HEK293 (cell line): ENCODE data around the gene ZNF550.

Experiments used
- GLIS2 ChIP-seq: fragments of 450-650 bp; formaldehyde crosslinking; IDR thresholded peaks from 2 replicates; pipeline ENCODE4 v1.5.1; 2016; ENCODE audit warnings: missing biosample characterization, missing genetic modification characterization
- KLF16 ChIP-seq: fragments of 450-650 bp; formaldehyde crosslinking; IDR thresholded peaks from 2 replicates; pipeline ENCODE4 v1.5.1; 2017; ENCODE audit warnings: missing biosample characterization, missing genetic modification characterization
- OSR2 ChIP-seq: fragments of 450-650 bp; formaldehyde crosslinking; IDR thresholded peaks from 2 replicates; pipeline ENCODE4 v1.5.1; 2016; ENCODE audit warnings: missing biosample characterization, missing genetic modification characterization
- REPIN1 ChIP-seq: fragments of 450-650 bp; formaldehyde crosslinking; IDR thresholded peaks from 2 replicates; pipeline ENCODE4 v1.5.1; 2017; ENCODE audit warnings: missing biosample characterization, missing genetic modification characterization, low read depth
- ZBTB17 ChIP-seq: fragments of 450-650 bp; formaldehyde crosslinking; IDR thresholded peaks from 2 replicates; pipeline ENCODE4 v1.5.1; 2016; ENCODE audit warnings: missing biosample characterization, missing genetic modification characterization
- ZBTB20 ChIP-seq: fragments of 450-650 bp; formaldehyde crosslinking; IDR thresholded peaks from 2 replicates; pipeline ENCODE4 v1.5.1; 2016; ENCODE audit warnings: missing biosample characterization, missing genetic modification characterization
- ZFP69B ChIP-seq: fragments of 450-650 bp; formaldehyde crosslinking; IDR thresholded peaks from 2 replicates; pipeline ENCODE4 v1.5.1; 2016; ENCODE audit warnings: missing biosample characterization, missing genetic modification characterization
- ZNF121 ChIP-seq: fragments of 450-650 bp; formaldehyde crosslinking; IDR thresholded peaks from 2 replicates; pipeline ENCODE4 v1.5.1; 2016; ENCODE audit warnings: missing biosample characterization, missing genetic modification characterization
- ZNF146 ChIP-seq: fragments of 450-650 bp; formaldehyde crosslinking; IDR thresholded peaks from 2 replicates; pipeline ENCODE4 v1.5.1; 2016; ENCODE audit warnings: missing biosample characterization, missing genetic modification characterization
- ZNF248 ChIP-seq: fragments of 450-650 bp; formaldehyde crosslinking; IDR thresholded peaks from 2 replicates; pipeline ENCODE4 v1.5.1; 2017; ENCODE audit warnings: missing biosample characterization, missing genetic modification characterization
- ZNF280D ChIP-seq: fragments of 450-650 bp; formaldehyde crosslinking; IDR thresholded peaks from 2 replicates; pipeline ENCODE4 v1.5.1; 2016; ENCODE audit warnings: missing biosample characterization, missing genetic modification characterization
- ZNF521 ChIP-seq: fragments of 450-650 bp; formaldehyde crosslinking; IDR thresholded peaks from 2 replicates; pipeline ENCODE4 v1.5.1; 2017; ENCODE audit warnings: missing biosample characterization, mild to moderate bottlenecking, missing genetic modification characterization
- ZNF530 ChIP-seq: fragments of 450-650 bp; formaldehyde crosslinking; IDR thresholded peaks from 2 replicates; pipeline ENCODE4 v1.5.1; 2016; ENCODE audit warnings: low read depth, missing biosample characterization, missing genetic modification characterization
- ZNF629 ChIP-seq: fragments of 450-650 bp; formaldehyde crosslinking; IDR thresholded peaks from 2 replicates; pipeline ENCODE4 v1.5.1; 2017; ENCODE audit warnings: missing biosample characterization, missing genetic modification characterization
- ZNF692 ChIP-seq: fragments of 450-650 bp; formaldehyde crosslinking; IDR thresholded peaks from 2 replicates; pipeline ENCODE4 v1.5.1; 2016; ENCODE audit warnings: missing biosample characterization, missing genetic modification characterization
- TF ChIP-seq, protein P1 (sequence below): fragments of 450-650 bp; formaldehyde crosslinking; IDR thresholded peaks from 2 replicates; pipeline ENCODE4 v1.5.1; 2016; ENCODE audit warnings: missing biosample characterization, missing genetic modification characterization
- TF ChIP-seq, protein P2 (sequence below): fragments of 450-650 bp; formaldehyde crosslinking; IDR thresholded peaks from 2 replicates; pipeline ENCODE4 v1.5.1; 2016; ENCODE audit warnings: missing biosample characterization, missing genetic modification characterization
- TF ChIP-seq, protein P3 (sequence below): fragments of 450-650 bp; formaldehyde crosslinking; IDR thresholded peaks from 2 replicates; pipeline ENCODE4 v1.5.1; 2016; ENCODE audit warnings: missing biosample characterization, missing genetic modification characterization
- TF ChIP-seq, protein P4 (sequence below): fragments of 450-650 bp; formaldehyde crosslinking; conservative IDR thresholded peaks from 2 replicates; pipeline ENCODE4 v1.5.1; 2016; ENCODE audit warnings: low read depth, missing biosample characterization, missing genetic modification characterization
- TF ChIP-seq, protein P5 (sequence below): fragments of 450-650 bp; formaldehyde crosslinking; IDR thresholded peaks from 2 replicates; pipeline ENCODE4 v1.5.1; 2016; ENCODE audit warnings: missing biosample characterization, missing genetic modification characterization
- TF ChIP-seq, protein P6 (sequence below): fragments of 450-650 bp; formaldehyde crosslinking; IDR thresholded peaks from 2 replicates; pipeline ENCODE4 v1.5.1; 2017; ENCODE audit warnings: missing biosample characterization, missing genetic modification characterization

Gene ZNF550

DNA sequence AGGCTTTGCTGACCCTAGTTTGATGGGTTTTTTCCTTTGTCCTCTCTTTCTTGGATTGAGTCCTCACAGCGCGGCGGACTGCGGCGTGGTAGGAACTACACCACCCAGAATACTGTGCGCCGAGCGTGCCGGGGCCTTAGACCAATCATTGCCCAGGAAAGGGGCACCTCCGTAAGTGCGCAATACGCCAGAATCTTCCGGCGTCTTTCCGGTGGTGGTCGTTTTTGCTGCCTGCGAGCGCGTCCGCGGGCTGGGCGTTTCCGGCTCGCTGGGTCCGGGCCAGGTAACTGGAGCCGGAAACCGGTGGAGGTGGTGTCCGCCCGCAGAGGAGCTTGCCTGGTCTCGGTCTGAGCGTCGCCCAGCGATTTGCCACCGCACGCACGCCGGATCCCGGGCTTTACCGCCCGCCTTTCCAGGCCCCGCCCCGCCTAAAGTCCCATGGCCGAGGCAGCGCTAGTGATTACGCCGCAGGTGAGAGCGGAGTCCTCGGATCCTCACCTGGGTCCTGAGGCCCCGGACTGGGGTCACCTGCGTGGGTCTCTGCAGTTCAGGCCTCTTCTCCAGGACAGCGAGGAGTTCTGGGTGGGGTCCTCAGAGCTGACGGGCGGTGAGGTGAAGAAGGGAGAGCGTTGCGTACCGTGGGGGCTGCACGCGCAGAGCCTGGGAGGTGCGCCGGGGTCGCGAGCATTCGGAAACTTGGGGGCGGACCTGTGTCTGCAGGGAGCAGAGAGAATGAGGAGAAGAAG, 32.4 kb downstream of the ZNF550 start, which contains the start of gene ZNF549 (continued):
- TF ChIP-seq ZNF629 (tag by site-specific recombination), result peak; percentile 91
- TF ChIP-seq ZBTB20 (tag by site-specific recombination), result peak; percentile 95
- peak; percentile 86; the same call in 1 of the 2 replicates for TF ChIP-seq KLF16 (tag by site-specific recombination)
- no peak for TF ChIP-seq GLIS2 (tag by site-specific recombination)
- no peak for TF ChIP-seq ZNF248 (tag by site-specific recombination)
- peak; percentile 80 for TF ChIP-seq ZBTB17 (tag by site-specific recombination)
- TF ChIP-seq ZNF280D (tag by site-specific recombination), result no peak
- no peak for TF ChIP-seq REPIN1 (tag by site-specific recombination)
- TF ChIP-seq, protein P1, sequence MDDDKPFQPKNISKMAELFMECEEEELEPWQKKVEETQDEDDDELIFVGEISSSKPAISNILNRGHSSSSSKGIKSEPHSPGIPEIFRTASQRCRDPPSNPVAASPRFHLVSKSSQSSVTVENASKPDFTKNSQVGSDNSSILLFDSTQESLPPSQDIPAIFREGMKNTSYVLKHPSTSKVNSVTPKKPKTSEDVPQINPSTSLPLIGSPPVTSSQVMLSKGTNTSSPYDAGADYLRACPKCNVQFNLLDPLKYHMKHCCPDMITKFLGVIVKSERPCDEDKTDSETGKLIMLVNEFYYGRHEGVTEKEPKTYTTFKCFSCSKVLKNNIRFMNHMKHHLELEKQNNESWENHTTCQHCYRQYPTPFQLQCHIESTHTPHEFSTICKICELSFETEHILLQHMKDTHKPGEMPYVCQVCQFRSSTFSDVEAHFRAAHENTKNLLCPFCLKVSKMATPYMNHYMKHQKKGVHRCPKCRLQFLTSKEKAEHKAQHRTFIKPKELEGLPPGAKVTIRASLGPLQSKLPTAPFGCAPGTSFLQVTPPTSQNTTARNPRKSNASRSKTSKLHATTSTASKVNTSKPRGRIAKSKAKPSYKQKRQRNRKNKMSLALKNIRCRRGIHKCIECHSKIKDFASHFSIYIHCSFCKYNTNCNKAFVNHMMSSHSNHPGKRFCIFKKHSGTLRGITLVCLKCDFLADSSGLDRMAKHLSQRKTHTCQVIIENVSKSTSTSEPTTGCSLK (tag by site-specific recombination), result no peak
- TF ChIP-seq, protein P2, sequence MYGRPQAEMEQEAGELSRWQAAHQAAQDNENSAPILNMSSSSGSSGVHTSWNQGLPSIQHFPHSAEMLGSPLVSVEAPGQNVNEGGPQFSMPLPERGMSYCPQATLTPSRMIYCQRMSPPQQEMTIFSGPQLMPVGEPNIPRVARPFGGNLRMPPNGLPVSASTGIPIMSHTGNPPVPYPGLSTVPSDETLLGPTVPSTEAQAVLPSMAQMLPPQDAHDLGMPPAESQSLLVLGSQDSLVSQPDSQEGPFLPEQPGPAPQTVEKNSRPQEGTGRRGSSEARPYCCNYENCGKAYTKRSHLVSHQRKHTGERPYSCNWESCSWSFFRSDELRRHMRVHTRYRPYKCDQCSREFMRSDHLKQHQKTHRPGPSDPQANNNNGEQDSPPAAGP (tag by site-specific recombination), result 0 out of 2 replicates have a peak, but pooled peaks have one; percentile 38
- no peak for TF ChIP-seq ZNF530
- TF ChIP-seq, protein P3, sequence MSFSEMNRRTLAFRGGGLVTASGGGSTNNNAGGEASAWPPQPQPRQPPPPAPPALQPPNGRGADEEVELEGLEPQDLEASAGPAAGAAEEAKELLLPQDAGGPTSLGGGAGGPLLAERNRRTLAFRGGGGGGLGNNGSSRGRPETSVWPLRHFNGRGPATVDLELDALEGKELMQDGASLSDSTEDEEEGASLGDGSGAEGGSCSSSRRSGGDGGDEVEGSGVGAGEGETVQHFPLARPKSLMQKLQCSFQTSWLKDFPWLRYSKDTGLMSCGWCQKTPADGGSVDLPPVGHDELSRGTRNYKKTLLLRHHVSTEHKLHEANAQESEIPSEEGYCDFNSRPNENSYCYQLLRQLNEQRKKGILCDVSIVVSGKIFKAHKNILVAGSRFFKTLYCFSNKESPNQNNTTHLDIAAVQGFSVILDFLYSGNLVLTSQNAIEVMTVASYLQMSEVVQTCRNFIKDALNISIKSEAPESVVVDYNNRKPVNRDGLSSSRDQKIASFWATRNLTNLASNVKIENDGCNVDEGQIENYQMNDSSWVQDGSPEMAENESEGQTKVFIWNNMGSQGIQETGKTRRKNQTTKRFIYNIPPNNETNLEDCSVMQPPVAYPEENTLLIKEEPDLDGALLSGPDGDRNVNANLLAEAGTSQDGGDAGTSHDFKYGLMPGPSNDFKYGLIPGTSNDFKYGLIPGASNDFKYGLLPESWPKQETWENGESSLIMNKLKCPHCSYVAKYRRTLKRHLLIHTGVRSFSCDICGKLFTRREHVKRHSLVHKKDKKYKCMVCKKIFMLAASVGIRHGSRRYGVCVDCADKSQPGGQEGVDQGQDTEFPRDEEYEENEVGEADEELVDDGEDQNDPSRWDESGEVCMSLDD (tag by site-specific recombination), result no peak
- TF ChIP-seq ZNF146 (tag by site-specific recombination), result no peak
- TF ChIP-seq, protein P4, sequence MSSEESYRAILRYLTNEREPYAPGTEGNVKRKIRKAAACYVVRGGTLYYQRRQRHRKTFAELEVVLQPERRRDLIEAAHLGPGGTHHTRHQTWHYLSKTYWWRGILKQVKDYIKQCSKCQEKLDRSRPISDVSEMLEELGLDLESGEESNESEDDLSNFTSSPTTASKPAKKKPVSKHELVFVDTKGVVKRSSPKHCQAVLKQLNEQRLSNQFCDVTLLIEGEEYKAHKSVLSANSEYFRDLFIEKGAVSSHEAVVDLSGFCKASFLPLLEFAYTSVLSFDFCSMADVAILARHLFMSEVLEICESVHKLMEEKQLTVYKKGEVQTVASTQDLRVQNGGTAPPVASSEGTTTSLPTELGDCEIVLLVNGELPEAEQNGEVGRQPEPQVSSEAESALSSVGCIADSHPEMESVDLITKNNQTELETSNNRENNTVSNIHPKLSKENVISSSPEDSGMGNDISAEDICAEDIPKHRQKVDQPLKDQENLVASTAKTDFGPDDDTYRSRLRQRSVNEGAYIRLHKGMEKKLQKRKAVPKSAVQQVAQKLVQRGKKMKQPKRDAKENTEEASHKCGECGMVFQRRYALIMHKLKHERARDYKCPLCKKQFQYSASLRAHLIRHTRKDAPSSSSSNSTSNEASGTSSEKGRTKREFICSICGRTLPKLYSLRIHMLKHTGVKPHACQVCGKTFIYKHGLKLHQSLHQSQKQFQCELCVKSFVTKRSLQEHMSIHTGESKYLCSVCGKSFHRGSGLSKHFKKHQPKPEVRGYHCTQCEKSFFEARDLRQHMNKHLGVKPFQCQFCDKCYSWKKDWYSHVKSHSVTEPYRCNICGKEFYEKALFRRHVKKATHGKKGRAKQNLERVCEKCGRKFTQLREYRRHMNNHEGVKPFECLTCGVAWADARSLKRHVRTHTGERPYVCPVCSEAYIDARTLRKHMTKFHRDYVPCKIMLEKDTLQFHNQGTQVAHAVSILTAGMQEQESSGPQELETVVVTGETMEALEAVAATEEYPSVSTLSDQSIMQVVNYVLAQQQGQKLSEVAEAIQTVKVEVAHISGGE, result peak; percentile 99
- 0 out of 2 replicates have a peak, but pooled peaks have one; percentile 19 for TF ChIP-seq ZFP69B (tag by site-specific recombination)
- TF ChIP-seq, protein P5, sequence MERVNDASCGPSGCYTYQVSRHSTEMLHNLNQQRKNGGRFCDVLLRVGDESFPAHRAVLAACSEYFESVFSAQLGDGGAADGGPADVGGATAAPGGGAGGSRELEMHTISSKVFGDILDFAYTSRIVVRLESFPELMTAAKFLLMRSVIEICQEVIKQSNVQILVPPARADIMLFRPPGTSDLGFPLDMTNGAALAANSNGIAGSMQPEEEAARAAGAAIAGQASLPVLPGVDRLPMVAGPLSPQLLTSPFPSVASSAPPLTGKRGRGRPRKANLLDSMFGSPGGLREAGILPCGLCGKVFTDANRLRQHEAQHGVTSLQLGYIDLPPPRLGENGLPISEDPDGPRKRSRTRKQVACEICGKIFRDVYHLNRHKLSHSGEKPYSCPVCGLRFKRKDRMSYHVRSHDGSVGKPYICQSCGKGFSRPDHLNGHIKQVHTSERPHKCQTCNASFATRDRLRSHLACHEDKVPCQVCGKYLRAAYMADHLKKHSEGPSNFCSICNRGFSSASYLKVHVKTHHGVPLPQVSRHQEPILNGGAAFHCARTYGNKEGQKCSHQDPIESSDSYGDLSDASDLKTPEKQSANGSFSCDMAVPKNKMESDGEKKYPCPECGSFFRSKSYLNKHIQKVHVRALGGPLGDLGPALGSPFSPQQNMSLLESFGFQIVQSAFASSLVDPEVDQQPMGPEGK, result peak; percentile 58
- TF ChIP-seq ZNF521 (tag by site-specific recombination), result no peak
- no peak for TF ChIP-seq ZNF121 (tag by site-specific recombination)
- TF ChIP-seq, protein P6, sequence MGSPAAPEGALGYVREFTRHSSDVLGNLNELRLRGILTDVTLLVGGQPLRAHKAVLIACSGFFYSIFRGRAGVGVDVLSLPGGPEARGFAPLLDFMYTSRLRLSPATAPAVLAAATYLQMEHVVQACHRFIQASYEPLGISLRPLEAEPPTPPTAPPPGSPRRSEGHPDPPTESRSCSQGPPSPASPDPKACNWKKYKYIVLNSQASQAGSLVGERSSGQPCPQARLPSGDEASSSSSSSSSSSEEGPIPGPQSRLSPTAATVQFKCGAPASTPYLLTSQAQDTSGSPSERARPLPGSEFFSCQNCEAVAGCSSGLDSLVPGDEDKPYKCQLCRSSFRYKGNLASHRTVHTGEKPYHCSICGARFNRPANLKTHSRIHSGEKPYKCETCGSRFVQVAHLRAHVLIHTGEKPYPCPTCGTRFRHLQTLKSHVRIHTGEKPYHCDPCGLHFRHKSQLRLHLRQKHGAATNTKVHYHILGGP (tag by site-specific recombination), result no peak
- TF ChIP-seq OSR2 (tag by site-specific recombination), result no peak
- TF ChIP-seq ZNF692 (tag by site-specific recombination), result peak; percentile 71
